CD4-positive, alpha-beta T cell (primary cell): ENCODE results near the gene MYOZ3. TPM values are rescaled to one million over a fixed set of nuclear protein-coding genes. Genes with fewer than 3 reads are reported as not detected.

ENCODE experiments used
- ATAC-seq: fragments of 200-7000 bp; cut with Tn5 transposase; one replicate; pipeline ENCODE4 v1.10.0; 2022; ENCODE audit warnings: mild to moderate bottlenecking; ENCODE audit not compliant: poor library complexity
- CTCF ChIA-PET: fragments of 350-600 bp; sonication (Branson Sonifier 250); formaldehyde crosslinking; loops from one replicate; lab custom pipeline; 2021; ENCODE audit warnings: antibody characterized with exemption, inconsistent platforms; lab: Charles Lee
- POLR2A ChIA-PET: fragments of 350-600 bp; sonication (Branson Sonifier 250); formaldehyde crosslinking; loops from one replicate; lab custom pipeline; 2021; ENCODE audit warnings: antibody characterized with exemption, inconsistent platforms; lab: Charles Lee
- DNase-seq, 14 experiments: peaks; one replicate each; pipeline ENCODE4 v3.0.0-alpha.2; 2013 to 2020; ENCODE audit warnings: mixed read lengths in 2 of 14
- H3K27ac ChIP-seq, 2 donors: one replicate each; pipeline versions ENCODE4 v1.5.1 to v1.7.0; 2013; ENCODE audit warnings: low read length in 2 of 2, low read depth in 1 of 2, mild to moderate bottlenecking in 1 of 2
- H3K27me3 ChIP-seq, 2 experiments: 1 replicate in 1 of 2; 2 replicates in 1 of 2; pipeline versions ENCODE4 v1.6.1 to v1.7.0; 2013; ENCODE audit warnings: low read length in 2 of 2, control low read depth in 1 of 2, mild to moderate bottlenecking in 1 of 2, moderate library complexity in 1 of 2; ENCODE audit not compliant: insufficient read depth in 2 of 2, control insufficient read depth in 1 of 2
- H3K36me3 ChIP-seq: one replicate; pipeline ENCODE4 v1.6.1; 2013; ENCODE audit warnings: low read length, control low read depth; ENCODE audit not compliant: insufficient read depth
- H3K4me1 ChIP-seq: one replicate; pipeline ENCODE4 v1.6.1; 2013; ENCODE audit warnings: low read length, control low read depth; ENCODE audit not compliant: insufficient read depth
- H3K4me3 ChIP-seq: one replicate; pipeline ENCODE4 v1.5.1; 2013; ENCODE audit warnings: mild to moderate bottlenecking, low read length, moderate library complexity
- H3K9me3 ChIP-seq, 2 experiments: 1 replicate in 1 of 2; 2 replicates in 1 of 2; pipeline versions ENCODE4 v1.6.1 to v1.7.0; 2013; ENCODE audit warnings: low read length in 2 of 2, mild to moderate bottlenecking in 2 of 2, control low read depth in 1 of 2, moderate library complexity in 1 of 2; ENCODE audit not compliant: control insufficient read depth in 1 of 2, insufficient read depth in 1 of 2
- H3K27ac Mint-ChIP-seq: one replicate; pipeline ENCODE4 v1.8.0; 2020; ENCODE audit warnings: mixed read lengths
- H3K27me3 Mint-ChIP-seq: one replicate; pipeline ENCODE4 v1.8.0; 2021; ENCODE audit warnings: mixed read lengths
- H3K36me3 Mint-ChIP-seq: one replicate; pipeline ENCODE4 v1.8.0; 2021; ENCODE audit warnings: low read depth, mixed read lengths
- H3K4me1 Mint-ChIP-seq: one replicate; pipeline ENCODE4 v1.8.0; 2021; ENCODE audit warnings: low read depth, mixed read lengths
- H3K4me3 Mint-ChIP-seq: one replicate; pipeline ENCODE4 v1.8.0; 2020; ENCODE audit warnings: mild to moderate bottlenecking, mixed read lengths
- H3K9me3 Mint-ChIP-seq: one replicate; pipeline ENCODE4 v1.8.0; 2020; ENCODE audit warnings: mixed read lengths
- CTCF ChIP-seq: fragments of 200-600 bp; IDR thresholded peaks from one replicate; pipeline ENCODE4 v1.8.0; 2022; ENCODE audit warnings: antibody characterized with exemption, mild to moderate bottlenecking
- intact Hi-C, 2 experiments: fragments of 100-400 bp; cut with DNase I in 1 of 2; cut with micrococcal nuclease in 1 of 2; formaldehyde crosslinking; loops; one replicate each; pipeline versions ENCODE4 v1.15.1 to v1.9.0; 2023 to 2025; cut with DNase I, micrococcal nuclease
- total RNA-seq, 174 experiments: library from RNA in 2 of 174; stranded (reverse) in 2 of 174; gene quantifications; one replicate each; pipeline ENCODE4 v1.2.3 and lab custom pipeline; 2021 to 2026

Gene MYOZ3
- total RNA-seq, 2 experiments from 2014 or later = not detected

- Mint-ChIP-seq H3K27me3 (peaks cover 7% of the 10 kb centered on the region), H3K4me3 (no peak overlapping the region), H3K4me1 (peaks cover 10% of the 10 kb centered on the region), H3K9me3 (no peaks in the 10 kb centered on the region), H3K27ac (no peak overlapping the region), H3K36me3 (no peaks in the 10 kb centered on the region)
- Histone ChIP-seq H3K9me3 (no peaks in the 10 kb centered on the region), H3K27ac (no peak overlapping the region), H3K4me3 (no peak overlapping the region), H3K4me1 (peaks cover 11% of the 10 kb centered on the region), H3K36me3 (no peaks in the 10 kb centered on the region), H3K27me3 (peaks cover 0 to 6% of the 10 kb centered on the region in 2 experiments)
- DNase-seq (no peak), ATAC-seq (no peak)
- ChIA-PET CTCF (no interaction called here), POLR2A (no interaction called here)
- TF ChIP-seq CTCF = no peak
- intact Hi-C loops = no loop called here
These were observed 31.0 kb upstream of the MYOZ3 start for GRCh38 chr5:150630016-150630415.

- H3K27ac ChIP-seq = no peak overlapping the region
- H3K27me3 ChIP-seq = peaks cover 0 to 2% of the 10 kb centered on the region in 2 experiments
- no peak for ATAC-seq
- no peak for DNase-seq
- Mint-ChIP-seq H3K27ac (no peak overlapping the region), H3K9me3 (no peaks in the 10 kb centered on the region), H3K27me3 (peaks cover 9% of the 10 kb centered on the region), H3K4me1 (peaks cover 9% of the 10 kb centered on the region), H3K36me3 (no peaks in the 10 kb centered on the region), H3K4me3 (no peak overlapping the region)
- CTCF ChIA-PET = no interaction called here
- intact Hi-C loops = no loop called here
- H3K4me3 ChIP-seq = no peak overlapping the region
- no peak for TF ChIP-seq CTCF
- H3K4me1 ChIP-seq = peaks cover 4% of the 10 kb centered on the region
- H3K9me3 ChIP-seq = no peaks in the 10 kb centered on the region
- POLR2A ChIA-PET = no interaction called here
- H3K36me3 ChIP-seq = no peaks in the 10 kb centered on the region
These were observed 30.4 kb upstream of the MYOZ3 start for GRCh38 chr5:150630461-150631325.

- POLR2A ChIA-PET = no interaction called here
- Mint-ChIP-seq H3K4me3 (no peak overlapping the region), H3K36me3 (no peaks in the 10 kb centered on the region), H3K4me1 (peaks cover 3% of the 10 kb centered on the region), H3K27me3 (peaks cover 13% of the 10 kb centered on the region), H3K9me3 (no peaks in the 10 kb centered on the region), H3K27ac (no peak overlapping the region)
- no peak for DNase-seq
- Histone ChIP-seq H3K27me3 (no peaks in the 10 kb centered on the region), H3K36me3 (no peaks in the 10 kb centered on the region), H3K27ac (no peak overlapping the region), H3K9me3 (no peaks in the 10 kb centered on the region), H3K4me3 (no peak overlapping the region), H3K4me1 (no peaks in the 10 kb centered on the region)
- CTCF ChIA-PET = no interaction called here
- TF ChIP-seq CTCF = no peak
- intact Hi-C loops = no loop called here
- ATAC-seq = no peak
These were observed 29.7 kb upstream of the MYOZ3 start for GRCh38 chr5:150631326-150631701.
